ENCODE measurements around the gene NF1. TPM values are rescaled to one million over a fixed set of nuclear protein-coding genes. Genes with fewer than 3 reads are reported as not detected.
A peak's percentile ranks its signal among the peaks of the same experiment; 100 is the strongest.

Gene NF1
- total RNA-seq, 2 donors from 2014 or later, result 62.3 to 68.0 TPM

DNA sequence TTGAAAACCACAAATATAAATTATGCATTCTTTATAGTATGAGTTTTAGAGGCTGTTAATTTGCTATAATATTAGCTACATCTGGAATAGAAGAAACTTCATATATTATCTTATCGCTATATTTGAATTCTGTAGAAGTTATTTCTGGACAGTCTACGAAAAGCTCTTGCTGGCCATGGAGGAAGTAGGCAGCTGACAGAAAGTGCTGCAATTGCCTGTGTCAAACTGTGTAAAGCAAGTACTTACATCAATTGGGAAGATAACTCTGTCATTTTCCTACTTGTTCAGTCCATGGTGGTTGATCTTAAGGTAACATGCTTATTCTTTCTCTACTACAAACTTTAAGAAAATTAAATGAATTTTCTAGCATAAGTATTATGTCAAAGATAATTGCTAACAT is 105.5 kb downstream of the NF1 start:
- no peak for DNase-seq (ENCODE audit: low spot score)
- Histone ChIP-seq H3K4me1 (replicated peaks) (no peaks in the 10 kb centered on the region), H3K4me3 (no peak overlapping the region), H3K27ac (no peak overlapping the region), H3K36me3 (no peaks in the 10 kb centered on the region), H3K27me3 (replicated peaks; ENCODE audit: insufficient read depth) (no peaks in the 10 kb centered on the region), H3K9me3 (no peaks in the 10 kb centered on the region)
- WGBS, result 95% methylated on average over 2 of the region's 2 CpGs
- TF ChIP-seq POLR2AphosphoS5 (IDR thresholded peaks at IDR 0.05), result no peak
- TF ChIP-seq, protein P1, sequence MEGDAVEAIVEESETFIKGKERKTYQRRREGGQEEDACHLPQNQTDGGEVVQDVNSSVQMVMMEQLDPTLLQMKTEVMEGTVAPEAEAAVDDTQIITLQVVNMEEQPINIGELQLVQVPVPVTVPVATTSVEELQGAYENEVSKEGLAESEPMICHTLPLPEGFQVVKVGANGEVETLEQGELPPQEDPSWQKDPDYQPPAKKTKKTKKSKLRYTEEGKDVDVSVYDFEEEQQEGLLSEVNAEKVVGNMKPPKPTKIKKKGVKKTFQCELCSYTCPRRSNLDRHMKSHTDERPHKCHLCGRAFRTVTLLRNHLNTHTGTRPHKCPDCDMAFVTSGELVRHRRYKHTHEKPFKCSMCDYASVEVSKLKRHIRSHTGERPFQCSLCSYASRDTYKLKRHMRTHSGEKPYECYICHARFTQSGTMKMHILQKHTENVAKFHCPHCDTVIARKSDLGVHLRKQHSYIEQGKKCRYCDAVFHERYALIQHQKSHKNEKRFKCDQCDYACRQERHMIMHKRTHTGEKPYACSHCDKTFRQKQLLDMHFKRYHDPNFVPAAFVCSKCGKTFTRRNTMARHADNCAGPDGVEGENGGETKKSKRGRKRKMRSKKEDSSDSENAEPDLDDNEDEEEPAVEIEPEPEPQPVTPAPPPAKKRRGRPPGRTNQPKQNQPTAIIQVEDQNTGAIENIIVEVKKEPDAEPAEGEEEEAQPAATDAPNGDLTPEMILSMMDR (IDR thresholded peaks at IDR 0.05), result no peak
- intact Hi-C loops (cut with DNase I), result no loop called here

DNA sequence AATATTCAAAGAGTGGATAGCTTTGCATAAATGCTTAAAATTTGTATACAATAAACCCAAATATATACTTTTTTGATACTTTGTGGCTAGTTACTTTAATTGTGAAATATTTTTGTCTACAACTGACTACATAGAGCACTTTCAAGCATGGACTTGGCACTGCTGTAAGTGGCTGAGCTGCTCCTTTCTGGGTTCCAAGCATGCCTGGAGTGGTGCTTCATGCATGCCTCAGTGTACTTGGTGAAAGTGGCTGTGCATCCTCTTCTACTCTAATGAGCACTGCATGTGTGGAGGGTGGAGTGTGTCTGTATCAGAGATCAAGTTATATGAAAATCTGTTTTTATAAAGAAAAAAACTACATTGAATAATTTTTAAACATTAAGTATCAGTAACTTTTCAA is 108.2 kb downstream of the NF1 start:
- no peaks in the 10 kb centered on the region for H3K36me3 ChIP-seq
- H3K4me3 ChIP-seq, result no peak overlapping the region
- TF ChIP-seq, protein P1 (IDR thresholded peaks at IDR 0.05), result no peak
- TF ChIP-seq POLR2A (IDR thresholded peaks at IDR 0.05) (no peak), POLR2AphosphoS5 (IDR thresholded peaks at IDR 0.05) (no peak)
- intact Hi-C loops (cut with DNase I), result no loop called here
- no peak for DNase-seq (ENCODE audit: low spot score)
- H3K4me1 ChIP-seq (replicated peaks), result no peaks in the 10 kb centered on the region
- H3K9me3 ChIP-seq, result no peaks in the 10 kb centered on the region
- H3K27ac ChIP-seq, result no peak overlapping the region
- H3K27me3 ChIP-seq (replicated peaks; ENCODE audit: insufficient read depth), result no peaks in the 10 kb centered on the region

DNA sequence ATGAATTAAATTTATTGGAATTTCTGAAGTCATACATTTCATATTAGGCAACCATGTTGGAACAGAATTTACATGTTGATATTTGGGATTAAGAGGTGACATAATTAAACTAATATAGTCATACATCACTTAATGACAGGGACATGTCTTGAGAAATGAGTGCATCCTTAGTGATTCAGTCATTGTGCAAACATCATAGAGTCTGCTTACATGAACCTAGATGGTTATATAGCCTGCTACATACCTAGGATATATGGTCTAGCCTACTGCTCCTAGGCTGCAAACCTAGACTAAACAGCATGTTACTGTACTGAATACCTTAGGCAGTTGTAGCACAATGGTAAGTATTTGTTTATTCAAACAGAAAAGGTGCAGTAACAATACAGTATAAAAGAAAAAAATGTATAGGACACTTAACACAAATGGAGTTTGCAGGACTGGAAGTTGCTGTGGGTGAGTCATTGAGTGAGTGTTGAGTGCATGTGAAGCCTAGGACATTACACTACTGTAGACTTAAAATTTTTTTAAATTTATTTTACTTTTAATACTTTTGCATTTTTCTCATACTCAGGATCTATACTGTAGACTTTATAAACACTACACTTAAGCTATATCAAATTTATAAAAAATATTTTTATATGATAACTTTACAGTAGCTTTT is 116.7 kb downstream of the NF1 start:
- Histone ChIP-seq H3K9me3 (no peaks in the 10 kb centered on the region), H3K4me3 (no peak overlapping the region), H3K27me3 (replicated peaks; ENCODE audit: insufficient read depth) (no peaks in the 10 kb centered on the region), H3K36me3 (no peaks in the 10 kb centered on the region), H3K27ac (no peak overlapping the region), H3K4me1 (replicated peaks) (no peaks in the 10 kb centered on the region)
- no peak for DNase-seq (ENCODE audit: low spot score)
- intact Hi-C loops (cut with DNase I), result loop anchor here (5.0 kb wide), 1 partner anchor 194 kb away; no protein-coding TSS in a partner anchor
- TF ChIP-seq, protein P1 (IDR thresholded peaks at IDR 0.05), result no peak
- TF ChIP-seq POLR2A (IDR thresholded peaks at IDR 0.05), result no peak
- no peak for TF ChIP-seq POLR2AphosphoS5 (IDR thresholded peaks at IDR 0.05)

DNA sequence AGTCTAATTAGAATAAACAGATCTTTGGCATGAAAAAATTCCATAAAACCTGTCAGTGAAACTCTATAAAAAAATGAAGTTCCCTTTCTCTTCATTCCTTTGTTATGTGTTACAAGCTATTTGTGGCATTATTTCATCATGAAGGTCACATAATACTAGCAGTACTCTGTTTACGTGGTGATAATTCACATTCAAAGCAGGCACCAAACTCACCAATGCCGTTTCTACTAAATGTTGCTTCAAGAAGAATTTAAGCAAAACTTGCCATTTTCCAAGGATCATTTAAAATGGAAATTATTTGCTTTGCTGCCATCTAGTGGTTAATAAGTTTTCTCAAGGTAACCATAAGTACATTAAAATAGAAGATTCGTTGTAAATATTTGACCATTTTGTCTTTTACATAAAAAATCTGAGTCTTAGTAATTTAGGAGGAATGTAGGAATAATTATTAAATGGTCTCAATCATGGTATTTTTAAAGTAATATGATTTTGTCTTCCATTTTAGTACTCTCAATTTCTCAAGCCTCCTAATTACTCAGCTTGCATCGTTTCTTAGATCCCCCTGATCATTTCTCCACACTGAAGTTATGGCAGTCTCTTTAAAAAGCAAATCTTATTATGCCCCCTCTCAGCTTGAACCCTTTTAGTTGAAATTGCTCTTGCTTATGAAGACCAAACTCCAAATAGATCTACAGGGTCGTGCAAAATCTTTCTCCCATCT is 121.4 kb downstream of the NF1 start:
- intact Hi-C loops (cut with DNase I), result no loop called here
- Histone ChIP-seq H3K27me3 (replicated peaks; ENCODE audit: insufficient read depth) (no peaks in the 10 kb centered on the region), H3K4me3 (no peak overlapping the region), H3K9me3 (no peaks in the 10 kb centered on the region), H3K36me3 (no peaks in the 10 kb centered on the region), H3K27ac (no peak overlapping the region), H3K4me1 (replicated peaks) (no peaks in the 10 kb centered on the region)
- 36% methylated on average over 5 of the region's 5 CpGs for whole genome bisulfite sequencing
- TF ChIP-seq, protein P1 (IDR thresholded peaks at IDR 0.05), result peak in 3 of 4 experiments; percentile 66 to 80 (median 66)
- TF ChIP-seq POLR2AphosphoS5 (IDR thresholded peaks at IDR 0.05) (peak; percentile 47), POLR2A (IDR thresholded peaks at IDR 0.05) (no peak)
- no peak for DNase-seq (ENCODE audit: low spot score)

DNA sequence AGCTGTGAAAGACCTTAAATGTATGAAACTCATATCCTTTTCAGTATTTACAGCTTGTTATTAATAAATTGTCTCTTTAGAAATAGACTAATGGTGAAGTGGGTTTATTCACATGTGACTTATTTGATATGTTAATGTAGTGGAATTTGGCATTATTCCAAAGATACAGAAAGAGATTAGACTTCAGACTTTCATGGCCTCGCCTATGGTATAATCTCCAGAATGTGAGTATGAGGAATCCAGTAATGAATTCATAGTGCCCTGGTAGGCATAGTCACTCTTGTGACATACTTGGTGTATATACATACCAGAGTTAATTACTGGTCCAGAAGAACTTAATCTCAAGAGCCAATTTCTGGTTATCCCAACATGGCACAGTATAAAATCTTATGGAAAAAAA is 129.6 kb downstream of the NF1 start:
- Histone ChIP-seq H3K4me3 (no peak overlapping the region), H3K27ac (no peak overlapping the region), H3K9me3 (no peaks in the 10 kb centered on the region), H3K36me3 (no peaks in the 10 kb centered on the region), H3K27me3 (replicated peaks; ENCODE audit: insufficient read depth) (no peaks in the 10 kb centered on the region), H3K4me1 (replicated peaks) (no peaks in the 10 kb centered on the region)
- 88% methylated on average over 1 of the region's 1 CpG for WGBS
- intact Hi-C loops (cut with DNase I), result no loop called here
- TF ChIP-seq POLR2AphosphoS5 (IDR thresholded peaks at IDR 0.05) (no peak), POLR2A (IDR thresholded peaks at IDR 0.05) (no peak)
- TF ChIP-seq, protein P1 (IDR thresholded peaks at IDR 0.05), result no peak
- DNase-seq (ENCODE audit: low spot score), result no peak

Data from prostate gland (tissue), 2 donors.